Superior temporal gyrus (tissue), 1 donor: Measurements from ENCODE around the gene OR2V1.
"Not testable (repeated sequence)": the region's sequence is repeated elsewhere in the genome, so short reads cannot be mapped to it uniquely, and the experiment has no call there.

Experiments
- DNase-seq: peaks from one replicate; pipeline ENCODE4 v3.0.0-alpha.2; 2016; ENCODE audit errors: extremely low spot score

The OR2V1 gene

GRCh38 chr5:181127907-181128626 lies 2.9 kb downstream of the OR2V1 start:
- DNase-seq = no peak

GRCh38 chr5:181127456-181127855 lies 3.5 kb downstream of the OR2V1 start:
- no peak for DNase-seq

- DNase-seq = no peak
These were observed 4.1 kb downstream of the OR2V1 start for GRCh38 chr5:181126841-181127240.

GRCh38 chr5:181124526-181124925 lies 6.4 kb downstream of the OR2V1 start:
- DNase-seq = no peak

- no peak for DNase-seq
These were observed 9.1 kb downstream of the OR2V1 start for GRCh38 chr5:181121675-181122561.

- DNase-seq = no peak
These were observed 10.2 kb downstream of the OR2V1 start for GRCh38 chr5:181120761-181121160.

- DNase-seq = no peak
These were observed 10.7 kb downstream of the OR2V1 start for GRCh38 chr5:181120306-181120705.

GRCh38 chr5:181119105-181119504 lies 11.9 kb downstream of the OR2V1 start:
- DNase-seq = no peak

GRCh38 chr5:181118369-181118768 lies 12.6 kb downstream of the OR2V1 start:
- DNase-seq = no peak

- DNase-seq = no peak
These were observed 15.9 kb downstream of the OR2V1 start for GRCh38 chr5:181114844-181115778.

GRCh38 chr5:181114284-181114843 lies 16.6 kb downstream of the OR2V1 start:
- DNase-seq = no peak

- DNase-seq = not testable (repeated sequence)
These were observed 17.4 kb downstream of the OR2V1 start for GRCh38 chr5:181113572-181113971.

- no peak for DNase-seq
These were observed 18.5 kb downstream of the OR2V1 start for GRCh38 chr5:181112476-181112875.

- DNase-seq = no peak
These were observed 20.0 kb downstream of the OR2V1 start for GRCh38 chr5:181111010-181111409.

GRCh38 chr5:181109489-181110013 lies 21.4 kb downstream of the OR2V1 start:
- DNase-seq = no peak

- no peak for DNase-seq
These were observed 22.3 kb downstream of the OR2V1 start for GRCh38 chr5:181108578-181109165.

GRCh38 chr5:181107699-181108098 lies 23.3 kb downstream of the OR2V1 start:
- DNase-seq = no peak

- DNase-seq = no peak
These were observed 25.5 kb downstream of the OR2V1 start for GRCh38 chr5:181105391-181106025.

- not testable (repeated sequence) for DNase-seq
These were observed 26.2 kb downstream of the OR2V1 start for GRCh38 chr5:181104606-181105390.

- DNase-seq = not testable (repeated sequence)
These were observed 26.8 kb downstream of the OR2V1 start for GRCh38 chr5:181104259-181104568.
